Gastrocnemius medialis (tissue), 4 donors: ENCODE measurements around the gene RTL1. TPM values are rescaled to one million over a fixed set of nuclear protein-coding genes. Genes with fewer than 3 reads are reported as not detected.

Experiments used
- ATAC-seq, 2 donors: fragments of 150-250 bp; one replicate each; pipeline ENCODE4 v1.9.1; 2016
- DNase-seq, 2 donors: peaks; one replicate each; pipeline ENCODE4 v3.0.0-alpha.2; 2019
- H3K27ac ChIP-seq, 4 donors: fragments of 200-600 bp; sonication (generic); 1 replicate in 1 of 4; 2 replicates in 3 of 4; pipeline ENCODE4 v1.5.1; 2016 to 2018; ENCODE audit warnings: mild to moderate bottlenecking in 2 of 4, moderate library complexity in 1 of 4
- H3K27me3 ChIP-seq, 3 donors: fragments of 200-600 bp; sonication (generic) in 2 of 3; 1 replicate in 1 of 3; 2 replicates in 2 of 3; pipeline versions ENCODE4 v1.5.1 to v1.6.0; 2016 to 2019; ENCODE audit warnings: mild to moderate bottlenecking in 1 of 3, moderate library complexity in 1 of 3
- H3K36me3 ChIP-seq, 2 donors: fragments of 200-600 bp; sonication (generic) in 1 of 2; one replicate each; pipeline ENCODE4 v1.5.1; 2017 to 2018
- H3K4me1 ChIP-seq, 2 donors: fragments of 200-600 bp; sonication (generic) in 1 of 2; one replicate each; pipeline ENCODE4 v1.5.1; 2016 to 2017; ENCODE audit warnings: mild to moderate bottlenecking in 2 of 2
- H3K4me3 ChIP-seq, 4 donors: fragments of 200-600 bp; sonication (generic) in 3 of 4; 1 replicate in 1 of 4; 2 replicates in 3 of 4; pipeline ENCODE4 v1.5.1; 2016 to 2019; ENCODE audit warnings: mild to moderate bottlenecking in 2 of 4
- H3K9me3 ChIP-seq, 3 donors: fragments of 200-600 bp; sonication (generic) in 2 of 3; 1 replicate in 1 of 3; 2 replicates in 2 of 3; pipeline ENCODE4 v1.5.1; 2016 to 2019
- CTCF ChIP-seq, 5 experiments: fragments of 450-650 bp in 3 of 5; fragments of 200-600 bp in 2 of 5; sonication (generic) in 2 of 5; IDR thresholded peaks in 4 of 5; conservative IDR thresholded peaks in 1 of 5; 1 replicate in 4 of 5; 2 replicates in 1 of 5; pipeline ENCODE4 v1.5.1; 2016 to 2019; ENCODE audit warnings: antibody characterized with exemption in 5 of 5, mild to moderate bottlenecking in 3 of 5, moderate library complexity in 3 of 5
- POLR2A ChIP-seq, 2 donors: fragments of 450-650 bp; IDR thresholded peaks; one replicate each; pipeline ENCODE4 v1.6.1; 2017; ENCODE audit warnings: antibody characterized with exemption in 2 of 2, mild to moderate bottlenecking in 2 of 2, moderate library complexity in 2 of 2
- in situ Hi-C, 4 donors: fragments of 200-750 bp; cut with MboI; loops; one replicate each; pipeline versions ENCODE4 v1.15.0 to v1.8.0; 2017; ENCODE audit warnings: low sequenced_read_pairs in 4 of 4
- intact Hi-C: fragments of 100-400 bp; cut with DNase I; formaldehyde crosslinking; loops from one replicate; pipeline ENCODE4 v1.15.1; 2023; ENCODE audit warnings: low total_unique reads
- total RNA-seq, 4 donors: library from RNA; depleted of rRNA; stranded (reverse); fragments of >200 nt; gene quantifications; one replicate each; pipeline versions ENCODE4 v1.1.0 to v1.2.3, GENCODE V29; 2016

RTL1 gene
- total RNA-seq, 4 donors from 2014 or later: not detected

GRCh38 chr14:100878271-100879146, 25.0 kb downstream of the RTL1 start:
- H3K36me3 ChIP-seq: no peaks in the 10 kb centered on the region
- no peaks in the 10 kb centered on the region for H3K9me3 ChIP-seq
- TF ChIP-seq POLR2A (IDR thresholded peaks at IDR 0.05) (no peak), CTCF (IDR thresholded peaks at IDR 0.05 in 4 of 5, conservative IDR thresholded peaks at IDR 0.05 in 1 of 5) (no peak)
- ATAC-seq (no peak), DNase-seq (no peak)
- intact Hi-C loops (no loop called here), in situ Hi-C loops (no loop called here)
- no peaks in the 10 kb centered on the region for H3K27me3 ChIP-seq
- no peaks in the 10 kb centered on the region for H3K4me1 ChIP-seq
- no peak overlapping the region for H3K27ac ChIP-seq
- H3K4me3 ChIP-seq: no peak overlapping the region

- in situ Hi-C loops (no loop called here), intact Hi-C loops (no loop called here)
- no peak overlapping the region for H3K27ac ChIP-seq
- no peaks in the 10 kb centered on the region for H3K4me1 ChIP-seq
- no peaks in the 10 kb centered on the region for H3K9me3 ChIP-seq
- no peaks in the 10 kb centered on the region for H3K27me3 ChIP-seq
- no peak for TF ChIP-seq CTCF (IDR thresholded peaks at IDR 0.05 in 4 of 5, conservative IDR thresholded peaks at IDR 0.05 in 1 of 5)
- no peak for TF ChIP-seq POLR2A (IDR thresholded peaks at IDR 0.05)
- H3K36me3 ChIP-seq: no peaks in the 10 kb centered on the region
- no peak for ATAC-seq
- no peak for DNase-seq
- H3K4me3 ChIP-seq: no peak overlapping the region
Observed at GRCh38 chr14:100875861-100876590, 27.5 kb downstream of the RTL1 start.

GRCh38 chr14:100875126-100875525, 28.4 kb downstream of the RTL1 start:
- intact Hi-C loops (no loop called here), in situ Hi-C loops (no loop called here)
- Histone ChIP-seq H3K4me1 (no peaks in the 10 kb centered on the region), H3K36me3 (no peaks in the 10 kb centered on the region), H3K4me3 (no peak overlapping the region), H3K27me3 (no peaks in the 10 kb centered on the region), H3K27ac (no peak overlapping the region), H3K9me3 (no peaks in the 10 kb centered on the region)
- DNase-seq (no peak), ATAC-seq (no peak)
- TF ChIP-seq CTCF (IDR thresholded peaks at IDR 0.05 in 4 of 5, conservative IDR thresholded peaks at IDR 0.05 in 1 of 5) (no peak), POLR2A (IDR thresholded peaks at IDR 0.05) (no peak)

- H3K36me3 ChIP-seq: no peaks in the 10 kb centered on the region
- H3K27me3 ChIP-seq: no peaks in the 10 kb centered on the region
- in situ Hi-C loops: loop anchor here in 1 of 4 donors (25.0 kb wide), 1 partner anchor 738 kb away; no protein-coding TSS in a partner anchor
- H3K4me3 ChIP-seq: no peak overlapping the region
- TF ChIP-seq POLR2A (IDR thresholded peaks at IDR 0.05): no peak
- intact Hi-C loops: no loop called here
- no peak for ATAC-seq
- no peaks in the 10 kb centered on the region for H3K9me3 ChIP-seq
- no peak for DNase-seq
- H3K4me1 ChIP-seq: no peaks in the 10 kb centered on the region
- no peak overlapping the region for H3K27ac ChIP-seq
Observed at GRCh38 chr14:100874411-100875091, 29.0 kb downstream of the RTL1 start.

- intact Hi-C loops: no loop called here
- ATAC-seq (no peak), DNase-seq (no peak)
- no peaks in the 10 kb centered on the region for H3K4me1 ChIP-seq
- H3K27me3 ChIP-seq: no peaks in the 10 kb centered on the region
- in situ Hi-C loops: loop anchor here in 1 of 4 donors (25.0 kb wide), 1 partner anchor 738 kb away; no protein-coding TSS in a partner anchor
- no peaks in the 10 kb centered on the region for H3K36me3 ChIP-seq
- no peak overlapping the region for H3K4me3 ChIP-seq
- no peak for TF ChIP-seq CTCF (IDR thresholded peaks at IDR 0.05 in 4 of 5, conservative IDR thresholded peaks at IDR 0.05 in 1 of 5)
- TF ChIP-seq POLR2A (IDR thresholded peaks at IDR 0.05): no peak
- no peaks in the 10 kb centered on the region for H3K9me3 ChIP-seq
- no peak overlapping the region for H3K27ac ChIP-seq
Observed at GRCh38 chr14:100874051-100874410, 29.5 kb downstream of the RTL1 start.
